Stomach (tissue), 9 donors: ENCODE results near the gene TBC1D9B. TPM values are rescaled to one million over a fixed set of nuclear protein-coding genes. Genes with fewer than 3 reads are reported as not detected.

ENCODE experiments used
- DNase-seq, 2 donors: peaks; one replicate each; pipeline versions ENCODE4 v3.0.0 to v3.0.0-alpha.2; 2013 to 2019
- H3K27ac ChIP-seq, 5 donors: fragments of 200-600 bp in 4 of 5; sonication (generic) in 4 of 5; one replicate each; pipeline ENCODE4 v1.5.1; 2013 to 2019; ENCODE audit warnings: mild to moderate bottlenecking in 1 of 5, moderate library complexity in 1 of 5
- H3K27me3 ChIP-seq, 3 donors: fragments of 200-600 bp; sonication (generic); one replicate each; pipeline ENCODE4 v1.5.1; 2017 to 2019; ENCODE audit warnings: mixed run types in 1 of 3
- H3K36me3 ChIP-seq, 4 donors: fragments of 200-600 bp; sonication (generic); 1 replicate in 3 of 4; 2 replicates in 1 of 4; pipeline ENCODE4 v1.5.1; 2016 to 2019
- H3K4me1 ChIP-seq, 4 donors: fragments of 200-600 bp; sonication (generic); one replicate each; pipeline ENCODE4 v1.5.1; 2016 to 2019
- H3K4me3 ChIP-seq, 4 donors: fragments of 200-600 bp; sonication (generic) in 3 of 4; one replicate each; pipeline ENCODE4 v1.5.1; 2016 to 2019; ENCODE audit warnings: mild to moderate bottlenecking in 1 of 4
- H3K9me3 ChIP-seq, 4 donors: fragments of 200-600 bp; sonication (generic); one replicate each; pipeline ENCODE4 v1.5.1; 2016 to 2019
- EP300 ChIP-seq: sonication (generic); formaldehyde crosslinking; IDR thresholded peaks from one replicate; pipeline ENCODE4 v1.6.1; 2017; ENCODE audit warnings: antibody characterized with exemption
- POLR2A ChIP-seq, 4 donors: fragments of 450-650 bp; IDR thresholded peaks; one replicate each; pipeline ENCODE4 v1.6.1; 2016; ENCODE audit warnings: antibody characterized with exemption in 4 of 4, control low read depth in 2 of 4, mild to moderate bottlenecking in 1 of 4, moderate library complexity in 1 of 4
- POLR2AphosphoS5 ChIP-seq, 3 donors: sonication (generic); formaldehyde crosslinking; IDR thresholded peaks; one replicate each; pipeline ENCODE4 v1.6.1; 2016; ENCODE audit warnings: antibody characterized with exemption in 3 of 3
- WGBS, 5 donors: extraction: QIAGEN DNeasy Blood & Tissue Kit in 3 of 5; methylation state at CpG; one replicate each; pipeline versions ENCODE4 v1.1.5 to v1.1.7; 2013 to 2018; 5-methylcytosine and 5-hydroxymethylcytosine counted together
- intact Hi-C: fragments of 100-400 bp; cut with DNase I; formaldehyde crosslinking; loops from one replicate; pipeline ENCODE4 v1.15.1; 2023; ENCODE audit warnings: low total_unique reads
- polyA plus RNA-seq, 3 donors: library from polyadenylated mRNA; stranded (reverse); fragments of 200-250 nt; gene quantifications; one replicate each; pipeline ENCODE4 v1.2.3, GENCODE V29; 2013
- total RNA-seq, 5 donors: library from RNA; depleted of rRNA; stranded (reverse); fragments of >200 nt; gene quantifications; one replicate each; pipeline versions ENCODE4 v1.1.0 to v1.2.3, GENCODE V29; 2014 to 2016
- TF ChIP-seq, protein P1 (sequence below), 7 experiments: fragments of 450-650 bp in 4 of 7; fragments of 200-600 bp in 3 of 7; sonication (generic) in 3 of 7; IDR thresholded peaks; one replicate each; pipeline ENCODE4 v1.5.1; 2016 to 2019; ENCODE audit warnings: antibody characterized with exemption in 7 of 7, control low read depth in 2 of 7, mild to moderate bottlenecking in 1 of 7
- donor health status: healthy with polysubstance abuse.
- donor health status: Bipolar disorder and iron deficiency.
- donor health status: healthy.

The TBC1D9B gene
- total and polyA plus RNA-seq, 8 donors, result 29.9 to 260 (median 60.1) TPM

DNA sequence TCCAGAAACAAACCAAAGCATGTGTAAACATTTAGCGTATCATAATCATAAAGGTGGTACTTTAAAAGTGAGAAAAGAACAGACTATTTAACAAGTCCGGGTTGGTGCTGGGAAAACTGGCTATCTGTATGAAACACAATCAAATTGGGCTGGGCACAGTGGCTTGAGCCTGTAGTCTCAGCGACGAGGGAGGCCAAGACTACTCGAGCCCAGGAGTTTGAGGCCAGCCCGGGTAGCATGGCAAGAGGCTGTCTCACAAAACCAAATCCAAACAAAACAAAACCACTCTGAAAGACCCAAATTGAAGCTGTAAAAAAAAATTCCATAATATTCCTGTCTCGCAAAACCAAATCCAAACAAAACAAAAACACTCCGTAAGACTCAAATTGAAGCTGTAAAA lies 53.3 kb downstream of the TBC1D9B start:
- Histone ChIP-seq H3K9me3 (no peaks in the 10 kb centered on the region), H3K27me3 (no peaks in the 10 kb centered on the region), H3K4me3 (no peak overlapping the region), H3K4me1 (peaks cover 0 to 22% (median 17%) of the 10 kb centered on the region in 4 donors), H3K36me3 (peaks cover 22 to 41% (median 41%) of the 10 kb centered on the region in 4 donors), H3K27ac (no peak overlapping the region)
- no peak for DNase-seq
- TF ChIP-seq, protein P1, sequence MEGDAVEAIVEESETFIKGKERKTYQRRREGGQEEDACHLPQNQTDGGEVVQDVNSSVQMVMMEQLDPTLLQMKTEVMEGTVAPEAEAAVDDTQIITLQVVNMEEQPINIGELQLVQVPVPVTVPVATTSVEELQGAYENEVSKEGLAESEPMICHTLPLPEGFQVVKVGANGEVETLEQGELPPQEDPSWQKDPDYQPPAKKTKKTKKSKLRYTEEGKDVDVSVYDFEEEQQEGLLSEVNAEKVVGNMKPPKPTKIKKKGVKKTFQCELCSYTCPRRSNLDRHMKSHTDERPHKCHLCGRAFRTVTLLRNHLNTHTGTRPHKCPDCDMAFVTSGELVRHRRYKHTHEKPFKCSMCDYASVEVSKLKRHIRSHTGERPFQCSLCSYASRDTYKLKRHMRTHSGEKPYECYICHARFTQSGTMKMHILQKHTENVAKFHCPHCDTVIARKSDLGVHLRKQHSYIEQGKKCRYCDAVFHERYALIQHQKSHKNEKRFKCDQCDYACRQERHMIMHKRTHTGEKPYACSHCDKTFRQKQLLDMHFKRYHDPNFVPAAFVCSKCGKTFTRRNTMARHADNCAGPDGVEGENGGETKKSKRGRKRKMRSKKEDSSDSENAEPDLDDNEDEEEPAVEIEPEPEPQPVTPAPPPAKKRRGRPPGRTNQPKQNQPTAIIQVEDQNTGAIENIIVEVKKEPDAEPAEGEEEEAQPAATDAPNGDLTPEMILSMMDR (IDR thresholded peaks at IDR 0.05), result no peak
- TF ChIP-seq EP300 (no peak), POLR2AphosphoS5 (IDR thresholded peaks at IDR 0.05) (no peak), POLR2A (IDR thresholded peaks at IDR 0.05) (no peak)
- intact Hi-C loops, result no loop called here
- WGBS, 5 donors, result 90 to 95% (median 92%) methylated on average over 8 of the region's 8 CpGs

DNA sequence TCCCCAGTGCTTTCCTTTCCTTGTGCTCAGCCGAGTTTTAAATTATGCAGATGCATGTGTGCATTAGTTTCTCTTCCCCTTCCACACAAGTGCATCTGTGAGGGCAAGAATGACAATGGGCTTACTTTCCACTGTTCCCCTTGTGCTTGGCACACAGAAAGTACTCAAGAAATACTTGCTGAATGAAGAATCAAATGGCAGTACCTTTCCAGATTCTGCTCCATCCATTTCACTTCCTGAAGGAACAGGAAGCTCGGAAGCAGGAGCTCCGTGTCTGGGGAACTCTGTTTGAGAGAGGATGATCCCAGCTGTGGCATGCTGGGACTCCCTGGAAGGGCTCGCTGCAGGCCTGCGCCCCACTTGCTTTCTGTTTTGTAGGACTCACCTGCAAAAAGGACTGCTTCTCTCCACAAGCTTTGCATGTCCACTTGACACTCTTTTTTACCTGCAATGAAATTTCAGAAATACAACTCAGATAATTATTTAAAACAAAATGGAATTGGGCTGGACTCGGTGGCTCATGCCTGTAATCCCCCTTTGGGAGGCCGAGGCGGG lies 54.6 kb downstream of the TBC1D9B start:
- H3K4me3 ChIP-seq, result no peak overlapping the region
- peak overlapping the region in 1 of 5 donors; percentile 20 for H3K27ac ChIP-seq
- intact Hi-C loops, result no loop called here
- peaks cover 31 to 54% (median 53%) of the 10 kb centered on the region in 4 donors for H3K36me3 ChIP-seq
- TF ChIP-seq POLR2AphosphoS5 (IDR thresholded peaks at IDR 0.05) (no peak), POLR2A (IDR thresholded peaks at IDR 0.05) (no peak), EP300 (no peak)
- TF ChIP-seq, protein P1 (IDR thresholded peaks at IDR 0.05), result no peak
- DNase-seq, result no peak
- WGBS, 5 donors, result 79 to 91% (median 85%) methylated on average over 8 of the region's 8 CpGs
- H3K9me3 ChIP-seq, result no peaks in the 10 kb centered on the region
- H3K27me3 ChIP-seq, result no peaks in the 10 kb centered on the region
- H3K4me1 ChIP-seq, result peaks cover 0 to 18% (median 12%) of the 10 kb centered on the region in 4 donors

DNA sequence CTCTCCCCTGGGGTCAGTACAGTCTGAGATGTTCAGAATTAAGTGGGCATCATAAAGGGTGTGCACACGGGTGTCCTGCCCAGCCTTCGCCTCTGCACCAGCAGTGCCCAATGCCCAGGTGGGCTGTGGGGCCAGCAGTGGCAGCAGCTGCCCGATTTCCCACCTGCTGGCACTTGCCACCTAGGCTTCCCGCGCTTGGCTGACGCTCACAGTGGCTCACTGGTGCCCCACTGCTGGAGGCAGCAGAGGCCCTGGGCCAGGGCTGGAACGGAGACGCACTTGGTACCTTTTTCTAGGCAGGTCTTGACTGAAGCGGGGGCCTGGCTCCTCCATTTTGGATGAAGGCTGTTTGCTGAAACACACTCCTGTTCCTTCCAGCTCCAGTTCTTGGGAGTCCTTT lies 66.1 kb downstream of the TBC1D9B start:
- Histone ChIP-seq H3K36me3 (peaks cover 27 to 97% (median 76%) of the 10 kb centered on the region in 4 donors), H3K4me3 (no peak overlapping the region), H3K4me1 (peaks cover under 1 to 12% (median 7%) of the 10 kb centered on the region in 4 donors), H3K9me3 (no peaks in the 10 kb centered on the region), H3K27ac (no peak overlapping the region), H3K27me3 (no peaks in the 10 kb centered on the region)
- WGBS, 5 donors, result 89 to 95% (median 94%) methylated on average over 9 of the region's 9 CpGs
- intact Hi-C loops, result no loop called here
- TF ChIP-seq POLR2A (IDR thresholded peaks at IDR 0.05), result no peak
- TF ChIP-seq, protein P1 (IDR thresholded peaks at IDR 0.05), result no peak
- TF ChIP-seq EP300, result no peak
- no peak for TF ChIP-seq POLR2AphosphoS5 (IDR thresholded peaks at IDR 0.05)
- no peak for DNase-seq

DNA sequence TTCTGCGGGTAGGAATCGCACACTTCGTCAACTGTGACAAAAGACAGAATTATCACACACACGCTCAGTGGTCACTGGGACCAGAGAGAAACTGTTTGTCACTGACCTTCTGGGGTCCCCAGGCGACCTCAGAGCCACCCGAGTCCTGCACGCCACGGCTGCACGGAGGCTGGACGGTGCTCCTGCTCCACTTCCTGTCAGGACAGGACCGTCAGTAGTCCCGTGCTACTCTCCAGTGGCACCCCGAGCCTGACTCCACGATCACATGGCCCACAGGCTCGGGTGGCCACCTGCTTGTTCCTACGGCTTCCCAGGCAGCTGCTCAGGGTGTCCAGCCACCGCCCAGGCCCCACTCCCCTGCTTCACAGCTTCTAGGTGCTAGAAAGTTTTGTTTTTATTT lies 66.9 kb downstream of the TBC1D9B start:
- TF ChIP-seq POLR2A (IDR thresholded peaks at IDR 0.05) (no peak), POLR2AphosphoS5 (IDR thresholded peaks at IDR 0.05) (no peak), EP300 (no peak)
- TF ChIP-seq, protein P1 (IDR thresholded peaks at IDR 0.05), result no peak

More for the DNA sequence above, 66.9 kb downstream of the TBC1D9B start:
- no peak overlapping the region for H3K27ac ChIP-seq
- no peak for DNase-seq
- H3K27me3 ChIP-seq, result no peaks in the 10 kb centered on the region
- peaks cover 7 to 21% (median 16%) of the 10 kb centered on the region in 4 donors for H3K4me1 ChIP-seq
- intact Hi-C loops, result no loop called here
- WGBS, 5 donors, result 80 to 91% (median 84%) methylated on average over 16 to 17 of the region's 17 CpGs
- H3K9me3 ChIP-seq, result no peaks in the 10 kb centered on the region
- H3K36me3 ChIP-seq, result peaks cover 35 to 97% (median 76%) of the 10 kb centered on the region in 4 donors
- no peak overlapping the region for H3K4me3 ChIP-seq
